D341Med (cell line): ENCODE data around the gene TPSB2.
A peak's percentile ranks its signal among the peaks of the same experiment; 100 is the strongest.
"Not testable (repeated sequence)": the region's sequence is repeated elsewhere in the genome, so short reads cannot be mapped to it uniquely, and the experiment has no call there.

Experiments
- DNase-seq: peaks from one replicate; pipeline ENCODE4 v3.0.0; 2012; ENCODE audit warnings: low spot score

Gene TPSB2

DNA sequence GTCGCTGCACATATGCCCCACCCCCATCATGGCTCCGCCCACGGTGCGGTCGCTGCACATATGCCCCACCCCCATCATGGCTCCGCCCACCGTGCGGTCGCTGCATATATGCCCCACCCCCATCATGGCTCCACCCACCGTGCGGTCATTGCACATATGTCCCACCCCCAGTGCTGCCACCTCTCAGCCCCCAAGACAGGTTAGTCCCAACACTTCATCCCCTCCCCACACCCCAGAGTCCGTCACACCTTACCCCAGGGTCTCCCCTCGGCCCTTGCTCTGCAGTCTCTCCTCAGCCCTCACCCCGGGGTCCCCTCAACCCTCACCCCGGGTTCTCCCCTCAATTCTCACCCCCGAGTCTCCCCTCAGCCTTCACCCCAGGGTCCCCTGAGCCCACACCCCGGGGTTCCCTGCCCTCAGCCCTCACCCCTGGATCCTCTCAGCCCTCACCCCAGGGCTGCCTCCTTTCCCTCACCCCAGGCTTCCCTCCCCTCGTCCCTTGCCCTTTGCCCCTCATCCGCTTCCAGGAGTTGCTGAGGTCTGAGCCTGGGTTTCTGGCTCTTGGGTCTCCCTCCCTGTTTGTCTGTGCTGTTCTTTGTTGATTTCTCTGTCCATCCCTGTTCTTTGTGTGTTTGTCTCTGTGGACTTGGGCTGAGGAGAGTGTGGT is 30.5 kb downstream of the TPSB2 start:
- no peak for DNase-seq

DNA sequence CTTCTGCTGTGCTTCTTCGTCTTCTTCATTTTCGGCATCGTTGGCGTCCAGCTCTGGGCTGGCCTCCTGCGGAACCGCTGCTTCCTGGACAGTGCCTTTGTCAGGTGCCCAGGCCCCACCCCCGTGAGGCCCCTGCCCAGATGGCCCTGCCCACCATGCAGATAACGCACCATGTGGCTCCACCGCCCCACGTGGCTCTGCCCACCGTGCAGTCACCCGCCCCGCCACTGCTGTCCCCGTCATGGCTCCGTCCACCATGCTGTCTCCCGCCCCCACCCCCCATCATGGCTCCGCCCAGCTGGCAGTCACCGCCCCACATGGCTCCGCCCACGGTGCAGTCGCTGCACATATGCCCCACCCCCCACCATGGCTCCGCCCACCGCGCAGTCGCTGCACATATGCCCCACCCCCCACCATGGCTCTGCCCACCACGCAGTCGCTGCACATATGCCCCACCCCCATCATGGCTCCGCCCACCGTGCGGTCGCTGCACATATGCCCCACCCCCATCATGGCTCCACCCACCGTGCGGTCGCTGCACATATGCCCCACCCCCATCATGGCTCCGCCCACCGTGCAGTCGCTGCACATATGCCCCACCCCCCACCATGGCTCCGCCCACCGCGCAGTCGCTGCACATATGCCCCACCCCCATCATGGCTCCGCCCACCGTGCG is 31.2 kb downstream of the TPSB2 start:
- DNase-seq, result not testable (repeated sequence)

DNA sequence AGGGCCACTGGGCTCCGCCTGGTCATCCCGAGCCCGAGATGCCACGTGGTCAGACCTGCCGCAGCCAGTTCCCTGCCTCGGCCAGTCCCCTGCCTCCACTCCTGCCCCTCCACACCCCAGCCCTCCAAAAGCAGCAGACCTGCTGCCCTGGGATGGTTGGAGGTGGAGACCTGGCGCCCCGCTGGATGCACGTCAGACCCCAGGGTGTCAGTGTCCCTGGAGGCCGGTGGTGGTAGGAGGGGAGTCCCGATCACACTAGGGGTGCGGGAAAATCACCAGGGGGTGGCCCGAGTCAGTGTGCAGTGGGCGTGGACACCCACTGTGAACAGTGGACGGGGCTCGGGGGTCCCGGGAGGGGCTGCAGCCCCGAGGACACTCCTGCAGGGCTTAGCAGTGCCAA is 31.8 kb downstream of the TPSB2 start:
- DNase-seq, result no peak

DNA sequence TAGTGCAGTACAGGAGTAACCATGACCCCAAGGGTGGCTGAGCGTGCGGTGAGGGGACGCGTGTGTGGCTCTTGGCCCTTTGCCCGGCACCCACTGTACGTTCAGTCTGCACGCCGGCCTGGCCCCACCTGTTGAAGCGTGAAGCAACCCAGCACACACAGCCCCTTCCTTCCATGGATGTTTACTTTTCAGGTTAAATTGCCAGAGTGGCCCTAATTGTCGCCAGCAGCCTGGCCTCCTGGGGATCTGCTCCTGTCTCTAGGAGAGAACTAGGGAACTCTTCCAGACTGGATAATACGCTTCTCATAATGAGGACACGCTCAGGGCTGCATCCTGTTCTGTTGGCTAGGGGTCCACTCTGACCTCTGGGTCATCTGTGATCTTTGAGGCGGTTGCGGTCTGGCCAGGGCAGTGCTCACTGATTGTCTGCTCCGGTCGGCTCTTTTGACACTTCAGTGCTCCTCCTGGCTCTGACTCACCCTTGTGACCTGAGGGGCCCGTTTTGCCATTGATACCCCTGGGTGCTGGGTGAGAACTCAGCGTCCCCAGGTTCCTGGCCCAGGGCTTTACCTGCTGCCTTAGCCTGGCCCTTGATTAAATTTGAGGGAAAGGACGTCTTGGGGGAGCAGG is 32.6 kb downstream of the TPSB2 start:
- no peak for DNase-seq

DNA sequence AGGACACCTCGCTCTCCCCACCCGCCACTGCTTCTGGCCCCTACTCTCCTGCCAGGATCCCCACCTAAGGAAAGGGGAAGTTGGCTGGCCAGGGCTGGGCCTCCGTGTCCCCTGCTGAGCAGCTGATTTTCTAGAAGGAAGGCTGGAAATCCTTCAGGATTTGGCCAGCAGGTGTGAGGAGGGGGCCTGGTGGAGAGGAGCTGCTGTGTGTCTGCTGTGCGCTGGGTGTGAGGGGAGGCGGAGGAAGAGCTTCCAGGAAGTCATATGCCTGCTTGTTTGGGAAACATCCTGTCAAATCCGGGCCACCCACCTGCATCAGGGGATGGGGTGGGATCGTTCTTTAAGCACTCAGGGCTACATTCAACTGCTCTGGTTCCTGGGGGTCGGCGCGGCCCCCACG is 33.5 kb downstream of the TPSB2 start:
- DNase-seq, result no peak

DNA sequence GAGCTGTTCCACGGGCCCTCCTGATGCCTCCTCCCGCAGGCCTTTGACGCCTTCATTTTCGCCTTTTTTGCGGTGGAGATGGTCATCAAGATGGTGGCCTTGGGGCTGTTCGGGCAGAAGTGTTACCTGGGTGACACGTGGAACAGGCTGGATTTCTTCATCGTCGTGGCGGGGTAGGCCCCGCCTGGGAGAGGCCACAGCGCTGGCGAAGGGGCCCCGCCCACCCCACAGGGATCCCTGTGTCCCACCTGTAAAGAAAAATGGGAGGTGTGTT is 34.7 kb downstream of the TPSB2 start:
- no peak for DNase-seq

DNA sequence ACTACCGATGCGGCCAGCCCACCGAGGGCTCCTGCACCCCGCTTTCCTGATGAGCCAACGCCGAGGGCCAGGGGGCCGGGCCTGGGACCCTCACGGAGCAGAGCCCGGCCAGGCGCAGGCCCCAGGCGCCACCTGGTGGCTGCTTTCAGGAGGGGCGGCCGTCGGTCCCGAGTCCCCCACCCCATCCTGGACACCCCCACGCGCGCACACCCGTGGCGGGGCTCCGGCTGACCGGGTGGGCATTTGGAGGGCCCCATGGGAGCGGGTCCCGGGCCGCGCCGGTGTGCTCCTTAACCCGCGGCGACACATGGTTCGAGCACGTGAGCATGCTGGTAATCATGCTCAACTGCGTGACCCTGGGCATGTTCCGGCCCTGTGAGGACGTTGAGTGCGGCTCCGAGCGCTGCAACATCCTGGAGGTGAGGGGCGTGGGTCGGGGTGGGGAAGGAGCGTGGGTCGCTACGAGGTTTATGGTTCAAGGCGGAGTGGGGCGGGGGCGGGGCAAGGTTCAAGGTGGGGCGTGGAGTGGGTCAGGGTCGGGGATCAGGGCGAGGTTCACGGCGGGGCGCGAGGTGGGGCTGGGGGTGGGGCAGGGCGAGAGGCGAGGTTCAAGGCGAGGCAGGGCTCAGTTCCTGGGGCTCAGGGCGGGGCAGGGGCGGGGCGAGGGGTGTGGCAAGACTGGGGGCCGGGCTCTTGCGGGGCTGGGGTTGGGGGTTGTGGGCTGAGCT is 35.2 kb downstream of the TPSB2 start:
- DNase-seq, result peak; percentile 86

DNA sequence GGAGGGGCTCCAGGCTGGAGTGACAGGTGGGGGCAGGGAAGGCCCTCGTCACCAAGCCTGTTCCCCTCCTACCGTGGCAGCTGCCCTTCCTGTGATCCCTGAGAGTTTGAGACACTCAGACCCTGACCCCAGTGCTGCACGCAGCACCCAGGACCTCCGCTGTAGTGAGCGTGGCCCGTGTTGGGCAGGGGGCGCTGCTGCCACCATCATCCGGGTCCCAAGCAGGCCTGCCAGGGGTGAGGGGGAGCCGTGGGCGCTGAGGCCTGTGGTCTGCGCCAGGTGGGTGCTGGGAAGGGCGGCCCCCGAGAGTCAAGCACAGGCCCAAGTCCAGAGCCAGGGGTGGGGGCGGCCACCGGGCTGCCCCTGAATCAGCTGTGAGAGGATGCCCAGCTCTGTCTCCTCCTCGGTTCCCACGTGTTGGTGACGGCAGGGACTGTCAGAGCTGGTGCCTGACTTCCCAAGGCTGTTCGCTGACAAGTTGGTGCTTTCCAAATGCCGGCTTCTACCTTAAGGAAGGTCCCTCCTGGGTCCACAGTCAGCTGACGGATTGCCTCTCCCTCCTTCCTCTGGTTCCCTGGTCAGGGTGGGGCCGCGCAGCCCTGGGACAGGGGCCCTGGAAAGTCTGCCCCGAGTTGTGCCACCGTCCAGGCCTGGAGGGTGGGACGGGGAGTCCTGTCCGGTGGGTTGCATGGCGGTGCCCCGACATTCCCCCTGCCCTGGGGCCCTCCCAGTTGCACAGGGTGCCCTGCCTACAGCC is 36.0 kb downstream of the TPSB2 start:
- no peak for DNase-seq

DNA sequence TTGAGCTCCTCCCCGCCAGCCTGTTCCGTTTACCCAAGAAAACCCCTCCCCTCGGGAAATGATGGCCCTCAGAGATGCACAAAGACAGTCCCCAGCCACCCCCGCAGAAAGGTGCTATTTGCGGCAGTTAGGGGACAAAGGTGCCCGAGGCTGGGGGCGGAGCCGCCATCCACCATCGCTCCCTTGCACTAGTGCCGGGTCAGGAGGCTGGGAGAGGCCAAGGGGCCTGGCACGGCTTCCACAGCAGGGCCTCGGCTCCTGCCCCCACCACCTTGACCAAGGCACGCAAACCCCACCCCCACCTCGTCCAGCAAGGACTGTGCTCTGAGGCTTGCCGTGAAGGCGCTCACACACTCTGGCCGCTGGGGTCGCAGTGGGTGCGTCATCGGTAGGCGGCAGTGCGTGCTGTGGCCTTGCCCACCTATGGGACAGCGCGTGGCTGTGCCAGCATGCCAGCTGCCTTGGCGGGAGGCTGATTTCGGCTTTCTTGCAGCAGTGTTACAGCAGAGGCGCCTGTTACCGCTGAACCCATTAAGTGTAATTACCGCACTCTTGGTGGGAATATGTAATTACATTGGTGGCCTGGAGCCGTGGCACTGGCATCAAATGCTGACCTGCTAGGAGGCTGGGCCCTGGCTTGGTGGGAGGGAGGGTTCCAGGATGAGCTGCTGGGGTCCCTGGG is 36.7 kb downstream of the TPSB2 start:
- peak; percentile 59 for DNase-seq

DNA sequence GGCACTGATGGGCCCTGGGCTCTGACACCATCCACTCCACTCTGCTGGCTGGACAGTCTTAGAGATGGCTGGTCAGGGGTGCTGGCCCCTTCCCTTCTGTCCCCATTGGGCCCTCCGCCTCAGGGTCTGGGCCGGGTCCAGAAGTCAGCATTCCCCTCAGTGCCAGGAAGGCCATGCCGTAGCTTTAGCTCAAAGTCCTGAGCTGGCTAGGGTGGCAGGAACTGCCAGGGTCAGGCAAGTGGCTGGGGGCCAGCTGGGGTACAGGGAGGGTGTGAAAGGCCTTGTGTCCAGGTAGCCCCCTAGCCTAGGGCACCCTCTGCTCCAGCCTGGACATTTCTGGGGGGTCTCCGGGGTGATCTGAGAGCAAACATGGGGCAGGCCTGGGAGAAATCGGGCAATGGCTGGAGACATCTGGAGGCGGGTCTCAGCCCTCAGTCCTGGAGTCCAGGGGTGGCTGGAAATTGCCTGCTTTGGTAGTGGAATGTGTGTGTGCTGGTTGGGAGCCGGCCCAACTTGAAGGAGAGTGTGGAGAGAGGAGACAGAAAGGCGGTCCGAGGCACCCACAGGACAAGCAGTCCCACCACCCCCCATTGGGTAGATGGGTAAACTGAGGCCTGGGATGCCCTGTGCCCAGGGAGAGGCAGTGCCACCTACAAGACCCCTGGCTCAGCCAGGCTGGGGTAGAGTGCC is 37.5 kb downstream of the TPSB2 start:
- DNase-seq, result no peak

DNA sequence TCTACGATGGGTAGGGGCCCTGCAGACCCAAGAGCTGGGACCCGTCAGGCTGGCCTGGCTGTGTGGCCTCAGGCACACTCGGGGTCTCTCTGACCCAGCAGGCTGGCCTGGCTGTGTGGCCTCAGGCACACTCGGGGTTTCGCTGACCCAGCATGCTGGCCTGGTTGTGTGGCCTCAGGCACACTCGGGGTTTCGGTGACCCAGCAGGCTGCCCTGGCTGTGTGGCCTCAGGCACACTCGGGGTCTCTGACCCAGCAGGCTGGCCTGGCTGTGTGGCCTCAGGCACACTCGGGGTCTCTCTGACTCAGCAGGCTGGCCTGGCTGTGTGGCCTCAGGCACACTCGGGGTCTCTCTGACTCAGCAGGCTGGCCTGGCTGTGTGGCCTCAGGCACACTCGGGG is 39.2 kb downstream of the TPSB2 start:
- DNase-seq, result not testable (repeated sequence)

DNA sequence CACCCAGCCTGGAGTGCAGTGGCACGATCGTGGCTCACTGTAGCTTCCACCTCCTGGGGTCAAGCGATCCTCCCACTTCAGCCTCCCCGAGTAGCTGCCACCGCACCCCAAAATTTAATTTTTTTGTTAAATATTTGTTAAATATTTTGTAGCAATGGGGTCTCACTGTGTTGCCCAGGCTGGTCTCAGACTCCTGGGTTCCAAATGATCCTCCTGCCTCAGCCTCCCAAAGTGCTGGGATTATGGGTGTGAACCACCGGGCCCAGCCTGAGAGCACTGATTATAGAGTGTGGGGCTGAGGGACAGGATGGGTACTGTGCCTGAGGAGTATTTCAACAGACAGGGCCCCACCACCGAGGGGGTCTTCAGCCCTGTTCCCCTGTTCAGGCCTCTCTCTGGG is 40.5 kb downstream of the TPSB2 start:
- DNase-seq, result no peak

DNA sequence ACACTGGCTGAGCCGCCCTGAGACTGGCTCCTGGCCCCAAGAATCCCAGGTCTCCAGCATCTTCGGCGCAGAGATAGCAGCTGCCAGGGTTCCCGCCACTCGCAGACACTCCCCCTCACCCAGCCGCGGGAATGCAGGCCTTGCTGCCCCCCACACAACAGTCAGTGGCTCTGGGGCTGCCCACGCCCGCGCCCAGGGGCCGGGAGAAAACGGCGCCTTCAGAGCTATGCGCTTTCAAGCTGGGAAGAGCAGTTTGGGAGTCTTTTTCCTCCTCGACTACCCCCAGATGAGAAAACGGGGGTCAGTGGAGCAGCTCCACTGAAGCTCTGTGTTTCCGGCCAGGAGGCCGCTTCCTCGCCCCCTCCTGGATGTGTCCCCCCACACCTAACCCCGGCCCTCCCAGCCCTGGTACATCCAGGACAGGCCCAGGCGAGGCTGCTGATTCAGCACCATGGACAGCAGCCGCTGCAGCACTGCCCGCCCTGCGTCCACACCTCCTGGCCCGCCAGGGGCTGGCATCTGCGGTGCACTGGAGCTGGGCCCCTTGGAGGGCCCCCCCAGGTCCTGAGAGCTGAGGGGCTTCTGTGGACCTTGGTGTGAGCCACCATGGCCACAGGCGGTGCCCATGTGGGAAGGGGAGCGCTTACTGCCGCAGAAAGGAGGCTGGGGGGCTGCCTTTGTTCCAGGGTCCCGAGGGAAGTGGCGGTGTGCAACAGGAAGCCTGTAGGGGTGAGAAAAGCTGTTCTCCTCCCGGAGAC is 41.4 kb downstream of the TPSB2 start:
- no peak for DNase-seq

DNA sequence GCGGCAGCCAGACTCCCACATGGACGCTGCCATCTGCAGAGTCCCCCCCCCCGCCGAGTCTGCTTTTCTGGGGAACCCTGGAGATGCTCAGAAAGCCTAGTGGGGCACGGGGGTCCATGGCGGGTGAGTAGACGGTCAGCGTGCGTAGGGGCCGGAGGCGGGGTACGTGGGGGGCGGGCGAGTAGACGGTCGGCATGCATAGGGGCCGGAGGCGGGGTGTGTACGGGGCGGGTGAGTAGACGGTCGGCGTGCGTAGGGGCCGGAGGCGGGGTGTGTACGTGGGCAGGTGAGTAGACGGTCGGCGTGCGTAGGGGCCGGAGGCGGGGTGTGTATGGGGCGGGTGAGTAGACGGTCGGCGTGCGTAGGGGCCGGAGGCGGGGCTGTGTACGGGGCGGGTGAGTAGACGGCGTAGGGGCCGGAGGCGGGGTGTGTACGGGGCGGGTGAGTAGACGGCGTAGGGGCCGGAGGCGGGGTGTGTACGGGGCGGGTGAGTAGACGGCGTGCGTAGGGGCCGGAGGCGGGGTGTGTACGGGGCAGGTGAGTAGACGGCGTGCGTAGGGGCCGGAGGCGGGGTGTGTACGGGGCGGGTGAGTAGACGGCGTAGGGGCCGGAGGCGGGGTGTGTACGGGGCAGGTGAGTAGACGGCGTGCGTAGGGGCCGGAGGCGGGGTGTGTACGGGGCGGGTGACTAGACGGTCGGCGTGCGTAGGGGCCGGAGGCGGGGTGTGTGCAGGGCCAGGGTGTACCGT is 44.4 kb downstream of the TPSB2 start:
- not testable (repeated sequence) for DNase-seq

DNA sequence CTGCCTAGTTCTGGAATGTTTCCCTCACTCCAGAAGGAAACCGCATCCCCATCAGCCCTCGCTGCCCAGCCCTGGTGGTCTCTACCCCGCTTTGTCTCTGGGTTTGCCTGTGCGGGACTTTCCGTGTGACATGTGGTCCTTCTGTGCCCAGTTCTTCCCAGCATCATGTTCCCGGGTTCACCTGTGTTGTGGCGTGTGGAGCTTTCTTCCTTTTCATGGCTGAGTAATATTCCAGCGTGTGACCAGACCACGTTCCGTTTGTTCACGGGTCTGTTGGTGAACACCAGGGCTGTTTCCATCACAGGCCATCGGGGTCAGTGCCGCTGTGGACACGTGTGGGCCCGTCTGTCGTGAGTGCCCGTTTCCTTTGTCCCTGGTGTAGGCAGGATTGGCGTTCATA is 45.0 kb downstream of the TPSB2 start:
- DNase-seq, result no peak

DNA sequence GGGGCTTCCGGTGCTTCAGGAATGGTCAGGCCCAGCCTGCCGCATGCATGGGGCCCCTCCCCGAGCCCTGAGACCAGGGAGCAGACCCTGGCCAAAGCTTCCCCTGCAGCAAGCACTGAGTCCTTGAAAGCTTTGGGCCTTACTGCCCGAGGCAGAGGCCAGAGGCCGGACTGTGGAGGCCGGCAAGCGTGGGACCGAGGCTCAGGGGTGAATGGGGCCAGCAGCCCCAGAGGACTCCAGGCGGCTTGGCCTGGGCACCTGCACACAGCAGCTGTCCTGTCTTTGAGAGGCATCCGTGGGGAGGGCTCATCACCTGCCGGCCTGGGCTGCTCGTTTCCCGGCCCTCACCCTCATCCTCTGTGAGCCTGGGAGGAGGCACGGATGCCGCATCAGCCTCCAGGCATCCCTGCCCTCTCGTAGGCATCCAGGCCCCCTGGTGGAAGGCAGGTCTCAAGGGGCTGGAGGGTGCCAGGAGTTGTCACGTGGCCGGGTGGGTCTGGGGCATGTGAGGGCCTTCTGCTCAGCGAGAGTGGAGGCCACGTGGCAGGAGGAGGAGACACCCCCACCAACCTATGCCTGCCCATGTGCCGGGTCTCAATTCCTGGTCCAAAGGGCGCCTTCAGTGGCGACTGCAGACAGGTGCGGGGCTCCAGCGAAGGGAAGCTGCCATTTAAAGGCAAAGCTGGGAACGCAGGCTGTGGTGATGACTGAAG is 45.7 kb downstream of the TPSB2 start:
- no peak for DNase-seq

DNA sequence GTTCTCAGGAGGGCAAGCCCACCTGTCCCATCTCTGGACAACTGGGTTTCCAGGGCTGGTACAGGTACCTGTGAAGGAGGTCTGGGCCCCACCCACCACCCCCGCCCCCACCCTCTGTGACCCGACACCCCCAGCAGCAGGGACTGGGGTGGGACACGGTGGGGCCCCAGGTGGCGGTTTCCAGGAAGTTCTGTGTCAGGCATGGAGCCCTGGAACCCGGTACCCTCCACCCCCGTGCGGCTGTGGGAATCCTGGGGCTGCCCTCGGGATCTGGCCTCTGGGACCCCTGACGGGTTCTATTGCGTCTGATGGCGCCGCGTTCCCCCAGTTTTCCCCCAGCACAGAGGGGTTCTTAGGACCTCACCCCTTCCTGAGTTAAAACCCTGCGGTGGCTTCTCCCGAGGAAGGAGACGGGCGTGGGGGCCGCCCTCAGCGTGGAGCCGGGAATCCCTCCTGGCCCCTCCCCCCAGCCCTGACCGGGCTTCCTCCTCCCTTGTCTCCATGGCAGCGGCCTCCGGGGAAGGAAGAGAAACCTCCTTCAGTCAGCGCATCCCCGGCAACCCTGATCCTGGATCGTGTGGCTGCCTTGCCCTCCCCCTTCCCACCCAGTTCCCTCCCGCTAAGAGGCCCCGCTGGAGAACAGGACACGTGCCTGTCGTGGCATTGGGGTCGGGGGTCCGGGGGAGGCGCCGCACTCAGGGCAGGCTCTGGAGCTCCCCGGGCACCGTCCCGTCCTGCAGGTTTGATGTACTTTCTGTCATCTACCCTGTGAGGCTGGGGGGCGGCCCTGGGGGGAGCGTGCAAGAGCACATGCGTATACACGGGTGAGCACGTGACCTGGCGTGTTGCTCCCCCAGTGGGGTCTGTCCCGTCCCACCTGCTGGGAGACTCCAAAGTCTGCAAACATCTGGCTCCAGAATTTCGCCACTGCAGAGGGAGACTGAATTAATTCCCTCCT is 46.8 kb downstream of the TPSB2 start:
- DNase-seq, result peak; percentile 70

DNA sequence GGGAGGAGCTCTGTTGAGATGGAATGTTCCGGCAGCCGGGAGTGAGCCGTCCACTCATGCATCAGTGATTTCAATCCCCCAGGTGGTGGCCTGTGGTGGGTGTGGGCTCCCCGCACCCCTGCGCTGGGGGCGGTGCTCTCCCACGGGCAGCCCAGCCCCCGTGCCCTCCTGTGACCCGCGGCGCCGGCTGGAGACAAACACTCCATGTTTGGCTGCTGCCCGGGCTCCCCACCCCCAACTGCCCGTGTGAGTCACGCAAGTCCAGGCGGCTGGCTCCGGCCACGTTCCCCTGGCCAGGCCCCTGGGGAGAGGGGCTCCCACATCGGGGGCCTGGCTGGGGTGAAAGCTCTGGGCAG is 47.7 kb downstream of the TPSB2 start:
- DNase-seq, result no peak
